ENCODE results near the gene ATP5PB.

ATP5PB gene

GRCh38 chr1:111446967-111447892, 2.0 kb upstream of the ATP5PB start:
- no peak overlapping the region for H3K27ac ChIP-seq
- TF ChIP-seq ZFX (IDR thresholded peaks at IDR 0.05; ENCODE audit: borderline replicate concordance), result no peak
- no peak for TF ChIP-seq CTCF (IDR thresholded peaks at IDR 0.05)

GRCh38 chr1:111448482-111448917, 764 bp upstream of the ATP5PB start:
- no peak for TF ChIP-seq CTCF (IDR thresholded peaks at IDR 0.05)
- TF ChIP-seq ZFX (IDR thresholded peaks at IDR 0.05; ENCODE audit: borderline replicate concordance), result no peak
- peak overlapping the region; percentile 82 for H3K27ac ChIP-seq

- peak overlapping the region; percentile 82 for H3K27ac ChIP-seq
- no peak for TF ChIP-seq CTCF (IDR thresholded peaks at IDR 0.05)
- no peak for TF ChIP-seq ZFX (IDR thresholded peaks at IDR 0.05; ENCODE audit: borderline replicate concordance)
Observed at GRCh38 chr1:111449703-111450017, 396 bp downstream of the ATP5PB start.

- TF ChIP-seq ZFX (IDR thresholded peaks at IDR 0.05; ENCODE audit: borderline replicate concordance) (no peak), CTCF (IDR thresholded peaks at IDR 0.05) (no peak)
- H3K27ac ChIP-seq, result peak overlapping the region; percentile 82
Observed at GRCh38 chr1:111450185-111450584, 921 bp downstream of the ATP5PB start.

GRCh38 chr1:111452581-111452980, 3.3 kb downstream of the ATP5PB start:
- no peak overlapping the region for H3K27ac ChIP-seq
- no peak for TF ChIP-seq CTCF (IDR thresholded peaks at IDR 0.05)

GRCh38 chr1:111453706-111454105, 4.4 kb downstream of the ATP5PB start:
- TF ChIP-seq CTCF (IDR thresholded peaks at IDR 0.05) (no peak), ZFX (IDR thresholded peaks at IDR 0.05; ENCODE audit: borderline replicate concordance) (no peak)
- H3K27ac ChIP-seq, result no peak overlapping the region

- TF ChIP-seq CTCF (IDR thresholded peaks at IDR 0.05) (no peak), ZFX (IDR thresholded peaks at IDR 0.05; ENCODE audit: borderline replicate concordance) (no peak)
- no peak overlapping the region for H3K27ac ChIP-seq
Observed at GRCh38 chr1:111454859-111455641, 5.8 kb downstream of the ATP5PB start.

Data from 22Rv1 (cell line).